DMS 273 (cell line): ENCODE results near the gene KIAA0930.

Experiments used
- DNase-seq: peaks from one replicate; lab custom pipeline; 2025; ENCODE audit not compliant: unreplicated experiment; lab: John Stamatoyannopoulos, UW

The KIAA0930 gene

GRCh38 chr22:45185718-45186514 is 54.8 kb downstream of the KIAA0930 start:
- DNase-seq: no peak

GRCh38 chr22:45183974-45184373 is 56.7 kb downstream of the KIAA0930 start:
- no peak for DNase-seq

- DNase-seq: no peak
Observed at GRCh38 chr22:45181766-45182165, 58.9 kb downstream of the KIAA0930 start.

- DNase-seq: no peak
Observed at GRCh38 chr22:45181240-45181639, 59.5 kb downstream of the KIAA0930 start.

- DNase-seq: no peak
Observed at GRCh38 chr22:45180146-45180679, 60.5 kb downstream of the KIAA0930 start.

GRCh38 chr22:45179276-45180049 is 61.2 kb downstream of the KIAA0930 start:
- no peak for DNase-seq

GRCh38 chr22:45172881-45173585 is 67.7 kb downstream of the KIAA0930 start:
- no peak for DNase-seq

GRCh38 chr22:45171830-45172229 is 68.9 kb downstream of the KIAA0930 start:
- no peak for DNase-seq

- DNase-seq: no peak
Observed at GRCh38 chr22:45169591-45170466, 70.9 kb downstream of the KIAA0930 start.

GRCh38 chr22:45166932-45167331 is 73.8 kb downstream of the KIAA0930 start:
- no peak for DNase-seq

GRCh38 chr22:45164270-45165088 is 76.2 kb downstream of the KIAA0930 start:
- peak; percentile 51 for DNase-seq

GRCh38 chr22:45163451-45164269 is 77.0 kb downstream of the KIAA0930 start, which contains the start of gene NUP50:
Gene NUP50, plus strand, starts transcription at chr22:45163925. Its CDS starts 4,253 bp downstream, at chr22:45168178.
- DNase-seq: peak; percentile 96

- peak; percentile 43 for DNase-seq
Observed at GRCh38 chr22:45163099-45163450, 77.6 kb downstream of the KIAA0930 start.

GRCh38 chr22:45162531-45162930 is 78.2 kb downstream of the KIAA0930 start:
- DNase-seq: no peak

- DNase-seq: peak; percentile 49
Observed at GRCh38 chr22:45159652-45160462, 80.8 kb downstream of the KIAA0930 start.

GRCh38 chr22:45157907-45158306 is 82.8 kb downstream of the KIAA0930 start:
- DNase-seq: no peak

- peak; percentile 48 for DNase-seq
Observed at GRCh38 chr22:45155050-45155840, 85.4 kb downstream of the KIAA0930 start.
